H1 (cell line): ENCODE results near the gene HKDC1. TPM values are rescaled to one million over a fixed set of nuclear protein-coding genes. Genes with fewer than 3 reads are reported as not detected.

ENCODE experiments used
- CTCF ChIA-PET: fragments of 300-600 bp; sonication (Branson Sonifier 250); formaldehyde crosslinking; loops from one replicate; lab custom pipeline; 2021; ENCODE audit not compliant: partially characterized antibody; lab: Charles Lee
- POLR2A ChIA-PET: fragments of 300-600 bp; sonication (Branson Sonifier 250); formaldehyde crosslinking; loops from one replicate; lab custom pipeline; 2021; ENCODE audit warnings: inconsistent platforms; ENCODE audit not compliant: partially characterized antibody; lab: Charles Lee
- DNase-seq, 2 experiments: peaks; one replicate each; pipeline versions ENCODE4 v3.0.0 to v3.0.0-alpha.2; 2010 to 2022; ENCODE audit warnings: low spot score in 2 of 2, low read depth in 1 of 2, mixed read lengths in 1 of 2
- FAIRE-seq: peaks from 2 replicates; lab custom pipeline; 2011; peaks lifted over from hg19 to GRCh38; lab: Jason Lieb, UNC
- H2AFZ ChIP-seq: 2 replicates; pipeline ENCODE4 v1.8.1; 2012; ENCODE audit warnings: low read length, inconsistent platforms
- H2AK5ac ChIP-seq: 2 replicates; pipeline ENCODE4 v1.6.1; 2013; ENCODE audit warnings: low read depth, low read length
- H2BK120ac ChIP-seq: replicated peaks from 2 replicates; pipeline ENCODE3; 2013; ENCODE audit warnings: low read depth, low read length, inconsistent platforms
- H2BK12ac ChIP-seq: 2 replicates; pipeline ENCODE4 v1.6.1; 2013; ENCODE audit warnings: low read depth, low read length
- H2BK15ac ChIP-seq: 2 replicates; pipeline ENCODE4 v1.6.1; 2013; ENCODE audit warnings: low read length
- H2BK20ac ChIP-seq: 2 replicates; pipeline ENCODE4 v1.6.1; 2013; ENCODE audit warnings: low read length
- H2BK5ac ChIP-seq: 2 replicates; pipeline ENCODE4 v1.6.1; 2013; ENCODE audit warnings: low read depth, low read length
- H3K14ac ChIP-seq: 2 replicates; pipeline ENCODE4 v1.6.1; 2013; ENCODE audit warnings: inconsistent platforms; ENCODE audit not compliant: insufficient read length
- H3K18ac ChIP-seq: 2 replicates; pipeline ENCODE4 v1.6.1; 2013; ENCODE audit warnings: low read length; ENCODE audit errors: extremely low read depth
- H3K23ac ChIP-seq: 2 replicates; pipeline ENCODE4 v1.6.1; 2013; ENCODE audit warnings: inconsistent platforms; ENCODE audit not compliant: insufficient read length
- H3K23me2 ChIP-seq: 2 replicates; pipeline ENCODE4 v1.6.1; 2013; ENCODE audit warnings: low read depth, low read length
- H3K27ac ChIP-seq: 2 replicates; pipeline ENCODE4 v1.6.1; 2011; ENCODE audit warnings: low read depth, low read length, inconsistent platforms
- H3K27me3 ChIP-seq, 4 experiments: replicated peaks in 1 of 4; 1 replicate in 1 of 4; 2 replicates in 3 of 4; pipeline versions ENCODE4 v1.6.1 to v1.8.1; 2011 to 2013; ENCODE audit warnings: low read length in 3 of 4, mild to moderate bottlenecking in 3 of 4, inconsistent platforms in 2 of 4, mixed read lengths in 2 of 4, moderate library complexity in 1 of 4; ENCODE audit not compliant: control insufficient read depth in 3 of 4, insufficient read depth in 3 of 4; ENCODE audit errors: extremely low read depth in 1 of 4
- H3K36me3 ChIP-seq, 4 experiments: 2 replicates each; pipeline versions ENCODE4 v1.6.1 to v1.8.1; 2011 to 2013; ENCODE audit warnings: mild to moderate bottlenecking in 4 of 4, low read length in 3 of 4, moderate library complexity in 2 of 4, control low read depth in 1 of 4, inconsistent platforms in 1 of 4; ENCODE audit not compliant: insufficient read depth in 4 of 4, control insufficient read depth in 2 of 4
- H3K4ac ChIP-seq: replicated peaks from 2 replicates; pipeline ENCODE3; 2013; ENCODE audit warnings: low read length, low read depth, mixed read lengths, inconsistent platforms; ENCODE audit not compliant: insufficient read length
- H3K4me1 ChIP-seq, 4 experiments: replicated peaks in 1 of 4; 1 replicate in 1 of 4; 2 replicates in 3 of 4; pipeline versions ENCODE4 v1.6.1 to v1.8.1; 2011 to 2013; ENCODE audit warnings: low read length in 3 of 4, inconsistent platforms in 2 of 4, mixed read lengths in 1 of 4; ENCODE audit not compliant: insufficient read depth in 4 of 4, control insufficient read depth in 3 of 4
- H3K4me2 ChIP-seq, 2 experiments: 2 replicates each; pipeline versions ENCODE4 v1.6.1 to v1.8.1; 2011 to 2013; ENCODE audit warnings: low read depth in 2 of 2, low read length in 2 of 2, control low read depth in 1 of 2, inconsistent platforms in 1 of 2, mild to moderate bottlenecking in 1 of 2; ENCODE audit not compliant: insufficient read depth in 1 of 2
- H3K4me3 ChIP-seq, 4 experiments: fragments of 200-600, 300-600 bp in 1 of 4; sonication (generic), shearing (Covaris generic), sonication (Bioruptor Twin) in 1 of 4; 2 replicates each; pipeline versions ENCODE4 v1.5.1 to v1.8.1; 2011 to 2016; ENCODE audit warnings: low read length in 4 of 4, low read depth in 3 of 4, control low read depth in 2 of 4, inconsistent platforms in 2 of 4, mild to moderate bottlenecking in 2 of 4, mixed read lengths in 1 of 4, moderate library complexity in 1 of 4; ENCODE audit not compliant: insufficient read depth in 2 of 4; ENCODE audit errors: extremely low read depth in 1 of 4
- H3K56ac ChIP-seq: replicated peaks from 2 replicates; pipeline ENCODE3; 2013; ENCODE audit warnings: low read depth, mild to moderate bottlenecking, mixed read lengths, low read length, inconsistent platforms; ENCODE audit not compliant: insufficient read length
- H3K79me1 ChIP-seq: 2 replicates; pipeline ENCODE4 v1.6.1; 2013; ENCODE audit warnings: low read depth, low read length, control low read depth
- H3K79me2 ChIP-seq, 2 experiments: 2 replicates each; pipeline versions ENCODE4 v1.6.1 to v1.8.1; 2012 to 2013; ENCODE audit warnings: low read length in 2 of 2, mild to moderate bottlenecking in 2 of 2, inconsistent platforms in 1 of 2; ENCODE audit not compliant: insufficient read depth in 2 of 2, control insufficient read depth in 1 of 2
- H3K9ac ChIP-seq, 4 experiments: replicated peaks in 1 of 4; 1 replicate in 1 of 4; 2 replicates in 3 of 4; pipeline versions ENCODE4 v1.6.1 to v1.8.1; 2011 to 2013; ENCODE audit warnings: low read depth in 3 of 4, low read length in 3 of 4, control low read depth in 2 of 4, mild to moderate bottlenecking in 2 of 4, moderate library complexity in 2 of 4, inconsistent platforms in 1 of 4; ENCODE audit errors: extremely low read depth in 1 of 4
- H3K9me3 ChIP-seq, 2 experiments: 2 replicates each; pipeline versions ENCODE4 v1.6.1 to v1.8.1; 2012 to 2013; ENCODE audit warnings: mild to moderate bottlenecking in 2 of 2, moderate library complexity in 2 of 2, control low read depth in 1 of 2, inconsistent platforms in 1 of 2, low read depth in 1 of 2, low read length in 1 of 2, mixed read lengths in 1 of 2; ENCODE audit not compliant: insufficient read depth in 2 of 2
- H4K20me1 ChIP-seq, 2 experiments: replicated peaks in 1 of 2; 2 replicates each; pipeline versions ENCODE3 to v1.8.1; 2011 to 2013; ENCODE audit warnings: inconsistent platforms in 2 of 2, low read length in 2 of 2, mild to moderate bottlenecking in 1 of 2; ENCODE audit not compliant: insufficient read depth in 2 of 2, control insufficient read depth in 1 of 2
- H4K5ac ChIP-seq: 2 replicates; pipeline ENCODE4 v1.6.1; 2013; ENCODE audit warnings: low read length, low read depth, mixed read lengths, inconsistent platforms; ENCODE audit not compliant: insufficient read length
- H4K8ac ChIP-seq: 2 replicates; pipeline ENCODE4 v1.8.0; 2013; ENCODE audit warnings: mild to moderate bottlenecking, moderate library complexity, low read length, inconsistent platforms; ENCODE audit not compliant: insufficient read depth; ENCODE audit errors: extremely low read depth
- H4K91ac ChIP-seq: replicated peaks from 2 replicates; pipeline ENCODE3; 2013; ENCODE audit warnings: low read length, mixed read lengths, inconsistent platforms; ENCODE audit not compliant: insufficient read length
- BRCA1 ChIP-seq: IDR thresholded peaks from 2 replicates; pipeline ENCODE4 v1.6.1; 2012; ENCODE audit warnings: low read depth, low read length, improper control_type of control experiment
- FOSL1 ChIP-seq: IDR thresholded peaks from 2 replicates; pipeline ENCODE4 v1.6.1; 2011; ENCODE audit warnings: mild to moderate bottlenecking, low read depth, low read length, moderate library complexity; ENCODE audit not compliant: insufficient read depth
- GABPA ChIP-seq: IDR thresholded peaks from 2 replicates; pipeline ENCODE4 v1.6.1; 2011; ENCODE audit warnings: mild to moderate bottlenecking, low read length, moderate library complexity, borderline replicate concordance; ENCODE audit not compliant: insufficient read depth
- GTF2F1 ChIP-seq: IDR thresholded peaks from 2 replicates; pipeline ENCODE4 v1.6.1; 2012; ENCODE audit warnings: low read depth, low read length, improper control_type of control experiment, borderline replicate concordance
- JUND ChIP-seq: IDR thresholded peaks from 2 replicates; pipeline ENCODE4 v1.6.1; 2011; ENCODE audit warnings: mild to moderate bottlenecking, improper control_type of control experiment, low read length
- NRF1 ChIP-seq: IDR thresholded peaks from 2 replicates; pipeline ENCODE4 v1.6.1; 2011; ENCODE audit warnings: mild to moderate bottlenecking, low read depth, low read length, improper control_type of control experiment
- POLR2A ChIP-seq, 2 experiments: IDR thresholded peaks; 1 replicate in 1 of 2; 2 replicates in 1 of 2; pipeline ENCODE4 v1.6.1; 2011; ENCODE audit warnings: low read depth in 2 of 2, low read length in 2 of 2, mild to moderate bottlenecking in 2 of 2; ENCODE audit errors: control extremely low read depth in 1 of 2
- POLR2AphosphoS5 ChIP-seq: IDR thresholded peaks from 2 replicates; pipeline ENCODE4 v1.6.1; 2011; ENCODE audit warnings: low read depth, low read length
- RBBP5 ChIP-seq: IDR thresholded peaks from 2 replicates; pipeline ENCODE4 v1.7.1; 2012; ENCODE audit warnings: low read depth, mild to moderate bottlenecking, inconsistent platforms, low read length, moderate library complexity, borderline replicate concordance
- RXRA ChIP-seq: IDR thresholded peaks from 2 replicates; pipeline ENCODE4 v1.6.1; 2011; ENCODE audit warnings: low read depth, mild to moderate bottlenecking, low read length, moderate library complexity; ENCODE audit not compliant: insufficient read depth
- SIRT6 ChIP-seq: IDR thresholded peaks from one replicate; pipeline ENCODE4 v1.7.1; 2012; ENCODE audit warnings: low read length, inconsistent platforms
- SIX5 ChIP-seq: IDR thresholded peaks from 2 replicates; pipeline ENCODE4 v1.6.1; 2011; ENCODE audit warnings: mild to moderate bottlenecking, low read depth, low read length
- SP2 ChIP-seq: IDR thresholded peaks from 2 replicates; pipeline ENCODE4 v1.6.1; 2012; ENCODE audit warnings: mild to moderate bottlenecking, low read length, inconsistent platforms
- SP4 ChIP-seq: IDR thresholded peaks from 2 replicates; pipeline ENCODE4 v1.6.1; 2012; ENCODE audit warnings: low read length, inconsistent platforms
- SUZ12 ChIP-seq: fragments of 200-600 bp; sonication (generic); IDR thresholded peaks from 2 replicates; pipeline ENCODE4 v1.6.1; 2012; ENCODE audit warnings: mild to moderate bottlenecking, inconsistent platforms, low read length, moderate library complexity, mixed read lengths
- TEAD4 ChIP-seq: IDR thresholded peaks from 2 replicates; pipeline ENCODE4 v1.6.1; 2012; ENCODE audit warnings: low read depth, low read length, inconsistent platforms, mixed read lengths
- YY1 ChIP-seq: IDR thresholded peaks from 2 replicates; pipeline ENCODE4 v1.6.1; 2011; ENCODE audit warnings: low read depth, mild to moderate bottlenecking, low read length
- WGBS, 2 experiments: shearing (Covaris generic) in 1 of 2; methylation state at CpG; one replicate each; pipeline versions ENCODE4 v1.1.6 to v1.1.7; 2013 to 2015; ENCODE audit warnings: low lambda C conversion rate in 2 of 2, mixed read lengths in 2 of 2, inconsistent platforms in 1 of 2, low coverage in 1 of 2, missing lambda C conversion rate in 1 of 2; ENCODE audit not compliant: insufficient replicate concordance in 2 of 2, insufficient coverage in 1 of 2, insufficient read length in 1 of 2; ENCODE audit errors: extremely low coverage in 1 of 2, missing lambda C conversion rate in 1 of 2; 5-methylcytosine and 5-hydroxymethylcytosine counted together
- polyA plus RNA-seq, 7 experiments: library from polyadenylated mRNA; depleted of rRNA in 3 of 7; stranded (reverse) in 5 of 7; unstranded in 2 of 7; fragments of >200 nt in 5 of 7; fragments of 200-250 nt in 2 of 7; gene quantifications; 1 replicate in 5 of 7; 2 replicates in 1 of 7; 4 replicates in 1 of 7; pipeline versions ENCODE4 v1.2.1 to v1.2.3, GENCODE V29; 2011 to 2013; ENCODE audit warnings: missing spikeins in 2 of 7, mixed read lengths in 2 of 7
- total RNA-seq: library from RNA; stranded (reverse); fragmentation: NEBNext Ultra II Directional; extraction: Animal tissue kit (Norgen Biotek cat#: 25700); gene quantifications from 2 replicates; pipeline ENCODE4 v1.2.1, GENCODE V29; 2021

Gene HKDC1
- total and polyA plus RNA-seq, 2 of the 8 experiments (the other 6 are each of a cell fraction or from before 2014, with no cell fraction given) = 0.12 to 0.78 TPM

DNA sequence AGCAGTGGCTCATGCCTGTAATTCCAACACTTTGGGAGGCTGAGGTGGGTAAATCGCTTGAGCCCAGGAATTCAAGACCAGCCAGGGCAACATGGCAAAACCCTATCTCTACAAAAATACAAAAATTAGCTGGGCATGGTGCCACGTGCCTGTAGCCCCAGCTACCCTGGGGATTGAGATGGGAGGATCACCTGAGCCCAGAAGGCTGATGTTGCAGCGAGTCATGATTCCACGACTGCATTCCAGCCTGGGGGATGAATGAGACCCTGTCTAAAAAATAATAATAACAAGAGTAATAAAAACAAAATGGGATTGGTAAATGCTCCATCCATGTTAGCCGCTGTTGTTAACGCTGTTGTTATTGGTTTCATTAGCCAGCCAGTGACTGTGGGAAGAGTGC, 1.3 kb upstream of the HKDC1 start:
- H2BK5ac ChIP-seq = no peak overlapping the region
- H3K4ac ChIP-seq = no peak overlapping the region
- no peaks in the 10 kb centered on the region for H3K9me3 ChIP-seq
- no peak overlapping the region for H3K23ac ChIP-seq
- no peak overlapping the region for H3K4me3 ChIP-seq
- WGBS, 2 experiments = 91% methylated on average over 6 of the region's 6 CpGs; no CpG with 5 or more reads in 1 of the 2 experiments
- H3K4me1 ChIP-seq = peaks cover 4 to 6% (median 5%) of the 10 kb centered on the region in 4 experiments
- H3K4me2 ChIP-seq = no peak overlapping the region
- no peaks in the 10 kb centered on the region for H3K79me1 ChIP-seq
- H3K27ac ChIP-seq = no peak overlapping the region
- H4K91ac ChIP-seq = no peak overlapping the region
- no peak overlapping the region for H2BK120ac ChIP-seq
- no peaks in the 10 kb centered on the region for H3K36me3 ChIP-seq
- H3K18ac ChIP-seq = no peak overlapping the region
- DNase-seq (no peak), FAIRE-seq (no peak)
- no peaks in the 10 kb centered on the region for H3K27me3 ChIP-seq
- no peaks in the 10 kb centered on the region for H3K79me2 ChIP-seq
- H2BK12ac ChIP-seq = no peak overlapping the region
- no peak overlapping the region for H2AFZ ChIP-seq
- H4K8ac ChIP-seq = no peak overlapping the region
- H2BK20ac ChIP-seq = no peak overlapping the region
- H2AK5ac ChIP-seq = no peak overlapping the region
- H4K20me1 ChIP-seq = no peaks in the 10 kb centered on the region
- CTCF ChIA-PET = interaction anchor here (1.3 kb wide), 1 partner anchor 10 kb away, joined by 3 read pairs; no protein-coding TSS in a partner anchor
- no peak overlapping the region for H4K5ac ChIP-seq
- no peak overlapping the region for H3K9ac ChIP-seq
- no peak overlapping the region for H3K14ac ChIP-seq
- no peaks in the 10 kb centered on the region for H3K23me2 ChIP-seq
- POLR2A ChIA-PET = interaction anchor here (1.4 kb wide), 1 partner anchor 39 kb away, joined by 6 read pairs; the partner anchor contains the start of gene SUPV3L1
- H3K56ac ChIP-seq = no peak overlapping the region
- no peak overlapping the region for H2BK15ac ChIP-seq
- TF ChIP-seq RBBP5 (no peak), TEAD4 (no peak), SIRT6 (no peak), FOSL1 (no peak), GTF2F1 (no peak), SP2 (no peak), NRF1 (no peak), SIX5 (no peak), JUND (no peak), BRCA1 (no peak), YY1 (no peak), SP4 (no peak), RXRA (no peak), SUZ12 (no peak), GABPA (no peak), POLR2AphosphoS5 (no peak), POLR2A (IDR thresholded peaks at IDR 0.05; ENCODE audit: control extremely low read depth in 1 of 2, low read depth in 2 of 2, low read length in 2 of 2) (no peak)
